ENCODE data around the gene GYPC.

GRCh38 chr2:126707191-126707590 is 51.2 kb downstream of the GYPC start:
- TF ChIP-seq CTCF (IDR thresholded peaks at IDR 0.05) = no peak
- no peak for TF ChIP-seq POLR2A (IDR thresholded peaks at IDR 0.05)
